Right cardiac atrium (tissue), 5 donors: ENCODE results near the gene TMPRSS5. TPM values are rescaled to one million over a fixed set of nuclear protein-coding genes. Genes with fewer than 3 reads are reported as not detected.

ENCODE experiments used
- ATAC-seq, 2 donors: fragments of 200-7000 bp; cut with Tn5 transposase; one replicate each; pipeline versions ENCODE4 v1.8.0 to v1.9.1; 2020; ENCODE audit warnings: moderate library complexity in 2 of 2, mild to moderate bottlenecking in 1 of 2
- DNase-seq, 3 donors: peaks; one replicate each; pipeline ENCODE4 v3.0.0-alpha.2; 2020
- H3K27ac ChIP-seq: one replicate; pipeline ENCODE4 v1.5.1; 2013; ENCODE audit warnings: mild to moderate bottlenecking, low read length, control low read depth, moderate library complexity
- H3K27me3 ChIP-seq: one replicate; pipeline ENCODE4 v1.6.1; 2013; ENCODE audit not compliant: control insufficient read depth, insufficient read depth
- H3K4me1 ChIP-seq: one replicate; pipeline ENCODE4 v1.6.1; 2013; ENCODE audit warnings: low read length; ENCODE audit not compliant: control insufficient read depth, insufficient read depth
- H3K4me3 ChIP-seq: one replicate; pipeline ENCODE4 v1.5.1; 2013; ENCODE audit warnings: low read length, control low read depth
- H3K9me3 ChIP-seq: one replicate; pipeline ENCODE4 v1.6.1; 2013; ENCODE audit warnings: low read length; ENCODE audit not compliant: control insufficient read depth
- WGBS: extraction: QIAGEN DNeasy Blood & Tissue Kit; methylation state at CpG from one replicate; pipeline ENCODE4 v1.1.7; 2013; 5-methylcytosine and 5-hydroxymethylcytosine counted together
- intact Hi-C, 4 donors: fragments of 100-400 bp; cut with DNase I; formaldehyde crosslinking; loops; one replicate each; pipeline versions ENCODE4 v1.11.0 to v1.14.0; 2022 to 2023
- polyA plus RNA-seq: library from polyadenylated mRNA; stranded (reverse); fragments of 200-250 nt; gene quantifications from one replicate; pipeline ENCODE4 v1.2.3, GENCODE V29; 2013
- total RNA-seq, 4 donors: library from RNA; stranded (reverse); fragmentation: NEBNext Ultra II Directional; extraction: Animal tissue kit (Norgen Biotek cat#: 25700); gene quantifications; one replicate each; pipeline ENCODE4 v1.2.1, GENCODE V29; 2021
- donor health status: healthy with polysubstance abuse.
- donor health status: DM: no; HTN: yes; CAD: no.
- donor health status: DM: no; HTN: no; CAD: no.
- donor health status: DM: no; HTN: yes; CAD: no; lungs with severe emphysema.
- donor health status: DM: yes; HTN: yes; CAD: no.

Gene TMPRSS5
- total and polyA plus RNA-seq, 5 donors = 0.17 to 1.6 (median 0.53) TPM

- H3K27ac ChIP-seq = no peak overlapping the region
- intact Hi-C loops = no loop called here
- 47% methylated on average over 3 of the region's 3 CpGs for WGBS
These were observed 61.5 kb downstream of the TMPRSS5 start for GRCh38 chr11:113644605-113645004.

GRCh38 chr11:113643701-113644100 is 62.4 kb downstream of the TMPRSS5 start:
- Histone ChIP-seq H3K27me3 (no peaks in the 10 kb centered on the region), H3K27ac (no peak overlapping the region), H3K4me1 (no peaks in the 10 kb centered on the region), H3K4me3 (no peak overlapping the region), H3K9me3 (no peaks in the 10 kb centered on the region)
- 75% methylated on average over 5 of the region's 5 CpGs for WGBS
- intact Hi-C loops = no loop called here
- ATAC-seq (no peak), DNase-seq (no peak)

More at GRCh38 chr11:113644605-113645004, 61.5 kb downstream of the TMPRSS5 start:
- Histone ChIP-seq H3K4me3 (no peak overlapping the region), H3K27me3 (no peaks in the 10 kb centered on the region), H3K9me3 (no peaks in the 10 kb centered on the region), H3K4me1 (no peaks in the 10 kb centered on the region)
- peak; percentile 55 to 73 for ATAC-seq
- no peak for DNase-seq

- ATAC-seq (no peak), DNase-seq (no peak)
- intact Hi-C loops = no loop called here
- Histone ChIP-seq H3K27ac (no peak overlapping the region), H3K9me3 (no peaks in the 10 kb centered on the region), H3K27me3 (no peaks in the 10 kb centered on the region), H3K4me3 (no peak overlapping the region), H3K4me1 (no peaks in the 10 kb centered on the region)
- WGBS = 65% methylated on average over 7 of the region's 7 CpGs
These were observed 63.0 kb downstream of the TMPRSS5 start for GRCh38 chr11:113643006-113643585.

- DNase-seq = no peak
- WGBS = 97% methylated on average over 1 of the region's 1 CpG
- no peak for ATAC-seq
- no peak overlapping the region for H3K4me3 ChIP-seq
- no peak overlapping the region for H3K27ac ChIP-seq
- no peaks in the 10 kb centered on the region for H3K4me1 ChIP-seq
- H3K9me3 ChIP-seq = no peaks in the 10 kb centered on the region
- intact Hi-C loops = no loop called here
- no peaks in the 10 kb centered on the region for H3K27me3 ChIP-seq
These were observed 64.0 kb downstream of the TMPRSS5 start for GRCh38 chr11:113642090-113642489.

GRCh38 chr11:113638376-113638775 is 67.7 kb downstream of the TMPRSS5 start:
- ATAC-seq (no peak), DNase-seq (no peak)
- Histone ChIP-seq H3K27ac (no peak overlapping the region), H3K9me3 (no peaks in the 10 kb centered on the region), H3K27me3 (no peaks in the 10 kb centered on the region), H3K4me3 (no peak overlapping the region), H3K4me1 (no peaks in the 10 kb centered on the region)
- intact Hi-C loops = no loop called here
- 87% methylated on average over 9 of the region's 9 CpGs for WGBS

GRCh38 chr11:113637636-113638035 is 68.5 kb downstream of the TMPRSS5 start:
- 55% methylated on average over 2 of the region's 2 CpGs for WGBS
- no peak overlapping the region for H3K27ac ChIP-seq
- intact Hi-C loops = no loop called here
- no peak overlapping the region for H3K4me3 ChIP-seq
- H3K9me3 ChIP-seq = no peaks in the 10 kb centered on the region
- H3K27me3 ChIP-seq = no peaks in the 10 kb centered on the region
- ATAC-seq (no peak), DNase-seq (no peak)
- H3K4me1 ChIP-seq = no peaks in the 10 kb centered on the region

Other genes starting within 250 kb of the TMPRSS5 start
- not detected for gene DRD2, start 230.9 kb downstream of the TMPRSS5 start, total RNA-seq
- gene DRD2, start 230.9 kb downstream of the TMPRSS5 start, polyA plus RNA-seq = 0.05 TPM
- gene ZW10, start 67.4 kb upstream of the TMPRSS5 start, total RNA-seq = 10 to 100 TPM in 1 of 4 donors, 1 to 10 TPM in 3; 9.1 to 10.2 (median 9.5) TPM
- 4.2 TPM for gene ZW10, start 67.4 kb upstream of the TMPRSS5 start, polyA plus RNA-seq
- not detected for gene CLDN25, start 73.5 kb upstream of the TMPRSS5 start, total RNA-seq
- not detected for gene CLDN25, start 73.5 kb upstream of the TMPRSS5 start, polyA plus RNA-seq
- 100 to 1,000 TPM in 2 of 4 donors, 10 to 100 TPM in 2; 93.6 to 109 (median 99.9) TPM for gene USP28, start 169.3 kb upstream of the TMPRSS5 start, total RNA-seq
- gene USP28, start 169.3 kb upstream of the TMPRSS5 start, polyA plus RNA-seq = 39.8 TPM
- gene HTR3B, start 198.5 kb upstream of the TMPRSS5 start, total RNA-seq = not detected
- not detected for gene HTR3B, start 198.5 kb upstream of the TMPRSS5 start, polyA plus RNA-seq